Measurements from ENCODE around the gene AKAP7.

The AKAP7 gene

GRCh38 chr6:131134220-131134979 is 867 bp upstream of the AKAP7 start:
- H3K4me3 ChIP-seq (ENCODE audit: insufficient read length, low read depth) = peak overlapping the region; percentile 57
- peaks cover 14% of the 10 kb centered on the region for H3K27me3 ChIP-seq (ENCODE audit: insufficient read depth, insufficient read length)
- H3K9me3 ChIP-seq (ENCODE audit: insufficient read depth, low read length) = no peaks in the 10 kb centered on the region
- peak overlapping the region; percentile 89 for H3K9ac ChIP-seq (ENCODE audit: insufficient read length, low read depth)
- DNase-seq (ENCODE audit: low read depth, low spot score) = no peak
- no peaks in the 10 kb centered on the region for H3K36me3 ChIP-seq (ENCODE audit: insufficient read depth, insufficient read length, low read length)
- TF ChIP-seq SUZ12 (IDR thresholded peaks at IDR 0.05; ENCODE audit: extremely low read depth, insufficient read depth, insufficient read length) (no peak), ZNF274 (IDR thresholded peaks at IDR 0.05; ENCODE audit: low read depth, low read length) (no peak), YY1 (IDR thresholded peaks at IDR 0.05; ENCODE audit: insufficient read depth, insufficient read length) (no peak)
- H3K4me1 ChIP-seq (ENCODE audit: insufficient read depth, insufficient read length) = peaks cover 3% of the 10 kb centered on the region

DNA sequence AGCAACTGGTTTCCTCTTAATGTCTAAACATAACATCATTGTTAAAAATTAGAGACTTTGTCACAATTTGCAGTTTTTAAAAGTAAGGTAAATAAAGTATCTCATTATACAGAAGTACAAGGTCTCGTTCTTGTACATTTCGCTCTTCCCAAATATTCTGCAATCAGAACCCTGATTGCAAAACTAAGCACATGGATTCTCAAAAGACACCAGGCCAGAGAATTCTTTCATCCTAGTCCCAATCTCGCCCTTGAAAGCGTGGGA is 355 bp upstream of the AKAP7 start:
- no peaks in the 10 kb centered on the region for H3K9me3 ChIP-seq (ENCODE audit: insufficient read depth, low read length)
- H3K36me3 ChIP-seq (ENCODE audit: insufficient read depth, insufficient read length, low read length) = no peaks in the 10 kb centered on the region
- peaks cover 3% of the 10 kb centered on the region for H3K4me1 ChIP-seq (ENCODE audit: insufficient read depth, insufficient read length)
- TF ChIP-seq SUZ12 (IDR thresholded peaks at IDR 0.05; ENCODE audit: extremely low read depth, insufficient read depth, insufficient read length) (no peak), ZNF274 (IDR thresholded peaks at IDR 0.05; ENCODE audit: low read depth, low read length) (no peak), YY1 (IDR thresholded peaks at IDR 0.05; ENCODE audit: insufficient read depth, insufficient read length) (no peak)
- DNase-seq (ENCODE audit: low read depth, low spot score) = no peak
- peak overlapping the region; percentile 89 for H3K9ac ChIP-seq (ENCODE audit: insufficient read length, low read depth)
- peak overlapping the region; percentile 57 for H3K4me3 ChIP-seq (ENCODE audit: insufficient read length, low read depth)
- peaks cover 14% of the 10 kb centered on the region for H3K27me3 ChIP-seq (ENCODE audit: insufficient read depth, insufficient read length)

GRCh38 chr6:131136021-131136786 is 937 bp downstream of the AKAP7 start:
- no peak for DNase-seq (ENCODE audit: low read depth, low spot score)
- H3K4me3 ChIP-seq (ENCODE audit: insufficient read length, low read depth) = peak overlapping the region; percentile 57
- peaks cover 3% of the 10 kb centered on the region for H3K4me1 ChIP-seq (ENCODE audit: insufficient read depth, insufficient read length)
- no peaks in the 10 kb centered on the region for H3K9me3 ChIP-seq (ENCODE audit: insufficient read depth, low read length)
- peak overlapping the region; percentile 89 for H3K9ac ChIP-seq (ENCODE audit: insufficient read length, low read depth)
- TF ChIP-seq SUZ12 (IDR thresholded peaks at IDR 0.05; ENCODE audit: extremely low read depth, insufficient read depth, insufficient read length) (no peak), YY1 (IDR thresholded peaks at IDR 0.05; ENCODE audit: insufficient read depth, insufficient read length) (no peak), ZNF274 (IDR thresholded peaks at IDR 0.05; ENCODE audit: low read depth, low read length) (no peak)
- no peaks in the 10 kb centered on the region for H3K36me3 ChIP-seq (ENCODE audit: insufficient read depth, insufficient read length, low read length)
- peaks cover 14% of the 10 kb centered on the region for H3K27me3 ChIP-seq (ENCODE audit: insufficient read depth, insufficient read length)

GRCh38 chr6:131139599-131139998 is 4.3 kb downstream of the AKAP7 start:
- DNase-seq (ENCODE audit: low read depth, low spot score) = no peak

DNA sequence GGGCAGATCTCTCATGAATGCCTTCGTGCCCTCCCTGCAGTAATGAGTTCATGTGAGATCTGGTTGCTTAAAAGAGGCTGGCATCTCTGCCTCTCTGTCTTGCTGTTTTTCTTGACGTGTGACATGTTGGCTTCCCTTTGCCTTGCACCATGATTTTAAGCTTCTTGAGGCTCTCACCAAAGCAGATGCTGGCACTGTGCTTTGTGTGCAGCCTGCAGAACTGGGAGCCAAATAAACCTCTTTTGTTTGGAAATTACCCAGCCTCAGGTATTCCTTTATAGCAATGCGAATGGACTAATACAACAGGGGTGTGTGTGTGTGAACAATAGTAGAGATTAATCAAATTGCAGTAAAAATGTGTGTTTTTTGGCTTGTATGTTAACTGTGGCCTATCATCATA is 8.1 kb downstream of the AKAP7 start:
- H3K36me3 ChIP-seq (ENCODE audit: insufficient read depth, insufficient read length, low read length) = peaks cover 5% of the 10 kb centered on the region
- H3K4me1 ChIP-seq (ENCODE audit: insufficient read depth, insufficient read length) = no peaks in the 10 kb centered on the region
- no peak overlapping the region for H3K9ac ChIP-seq (ENCODE audit: insufficient read length, low read depth)
- DNase-seq (ENCODE audit: low read depth, low spot score) = no peak
- TF ChIP-seq ZNF274 (IDR thresholded peaks at IDR 0.05; ENCODE audit: low read depth, low read length) = no peak
- no peak for TF ChIP-seq SUZ12 (IDR thresholded peaks at IDR 0.05; ENCODE audit: extremely low read depth, insufficient read depth, insufficient read length)
- no peak for TF ChIP-seq YY1 (IDR thresholded peaks at IDR 0.05; ENCODE audit: insufficient read depth, insufficient read length)
- H3K9me3 ChIP-seq (ENCODE audit: insufficient read depth, low read length) = peaks cover 16% of the 10 kb centered on the region; the same call in 1 of the 2 replicates
- no peaks in the 10 kb centered on the region for H3K27me3 ChIP-seq (ENCODE audit: insufficient read depth, insufficient read length)
- H3K4me3 ChIP-seq (ENCODE audit: insufficient read length, low read depth) = no peak overlapping the region

More at GRCh38 chr6:131139599-131139998, 4.3 kb downstream of the AKAP7 start:
- Histone ChIP-seq H3K4me3 (ENCODE audit: insufficient read length, low read depth) (no peak overlapping the region), H3K4me1 (ENCODE audit: insufficient read depth, insufficient read length) (no peaks in the 10 kb centered on the region), H3K9ac (ENCODE audit: insufficient read length, low read depth) (no peak overlapping the region), H3K9me3 (ENCODE audit: insufficient read depth, low read length) (peaks cover 16% of the 10 kb centered on the region; the same call in 1 of the 2 replicates), H3K27me3 (ENCODE audit: insufficient read depth, insufficient read length) (peaks cover 14% of the 10 kb centered on the region), H3K36me3 (ENCODE audit: insufficient read depth, insufficient read length, low read length) (no peaks in the 10 kb centered on the region)
- TF ChIP-seq ZNF274 (IDR thresholded peaks at IDR 0.05; ENCODE audit: low read depth, low read length) (no peak), YY1 (IDR thresholded peaks at IDR 0.05; ENCODE audit: insufficient read depth, insufficient read length) (no peak), SUZ12 (IDR thresholded peaks at IDR 0.05; ENCODE audit: extremely low read depth, insufficient read depth, insufficient read length) (no peak)

DNA sequence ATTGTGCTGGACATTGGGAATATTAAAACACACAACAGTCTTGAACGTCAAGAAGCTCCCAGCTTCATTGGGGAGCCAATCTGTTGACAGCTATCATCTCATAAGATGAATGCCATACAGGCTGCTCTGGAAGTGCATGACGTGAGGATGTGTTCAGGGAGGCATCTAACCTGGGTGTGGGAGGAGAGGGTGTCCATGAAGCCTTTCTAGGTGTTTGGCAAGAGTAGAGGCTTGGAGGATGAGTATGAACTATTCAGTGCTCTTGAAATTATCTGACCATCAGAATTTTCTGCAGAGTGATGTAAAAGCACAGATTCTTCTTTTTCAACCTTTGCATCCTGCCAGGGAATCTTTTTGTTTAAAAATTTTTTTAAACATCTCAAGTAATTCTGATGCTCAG is 11.6 kb downstream of the AKAP7 start:
- TF ChIP-seq ZNF274 (IDR thresholded peaks at IDR 0.05; ENCODE audit: low read depth, low read length) = no peak
- no peak for TF ChIP-seq YY1 (IDR thresholded peaks at IDR 0.05; ENCODE audit: insufficient read depth, insufficient read length)
- no peak for TF ChIP-seq SUZ12 (IDR thresholded peaks at IDR 0.05; ENCODE audit: extremely low read depth, insufficient read depth, insufficient read length)
- H3K27me3 ChIP-seq (ENCODE audit: insufficient read depth, insufficient read length) = no peaks in the 10 kb centered on the region
- DNase-seq (ENCODE audit: low read depth, low spot score) = no peak
- H3K36me3 ChIP-seq (ENCODE audit: insufficient read depth, insufficient read length, low read length) = peaks cover 5% of the 10 kb centered on the region
- H3K4me3 ChIP-seq (ENCODE audit: insufficient read length, low read depth) = no peak overlapping the region
- peaks cover 16% of the 10 kb centered on the region; the same call in 1 of the 2 replicates for H3K9me3 ChIP-seq (ENCODE audit: insufficient read depth, low read length)
- no peaks in the 10 kb centered on the region for H3K4me1 ChIP-seq (ENCODE audit: insufficient read depth, insufficient read length)
- no peak overlapping the region for H3K9ac ChIP-seq (ENCODE audit: insufficient read length, low read depth)

DNA sequence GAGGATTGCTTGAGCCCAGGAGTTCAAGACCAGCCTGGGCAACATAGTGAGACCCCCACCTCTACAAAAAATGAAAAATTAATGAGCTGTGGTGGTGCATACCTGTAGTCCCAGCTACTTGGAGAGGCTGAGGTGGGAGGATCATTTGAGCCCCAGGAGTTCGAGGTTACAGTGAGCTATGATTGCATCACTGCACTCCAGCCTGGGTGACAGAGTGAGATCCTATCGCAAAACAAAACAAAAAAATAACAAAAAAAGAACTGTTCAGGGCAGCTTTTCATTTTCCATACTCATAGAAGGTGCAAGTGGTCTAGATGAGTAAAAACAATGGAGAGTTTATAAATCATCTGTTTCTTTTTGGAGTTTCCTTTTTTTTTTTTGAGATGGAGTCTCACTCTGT is 21.1 kb downstream of the AKAP7 start:
- Histone ChIP-seq H3K27me3 (ENCODE audit: insufficient read depth, insufficient read length) (no peaks in the 10 kb centered on the region), H3K4me1 (ENCODE audit: insufficient read depth, insufficient read length) (no peaks in the 10 kb centered on the region), H3K36me3 (ENCODE audit: insufficient read depth, insufficient read length, low read length) (no peaks in the 10 kb centered on the region), H3K9ac (ENCODE audit: insufficient read length, low read depth) (no peak overlapping the region), H3K9me3 (ENCODE audit: insufficient read depth, low read length) (no peaks in the 10 kb centered on the region), H3K4me3 (ENCODE audit: insufficient read length, low read depth) (no peak overlapping the region)
- no peak for DNase-seq (ENCODE audit: low read depth, low spot score)
- TF ChIP-seq YY1 (IDR thresholded peaks at IDR 0.05; ENCODE audit: insufficient read depth, insufficient read length) = no peak
- no peak for TF ChIP-seq SUZ12 (IDR thresholded peaks at IDR 0.05; ENCODE audit: extremely low read depth, insufficient read depth, insufficient read length)
- no peak for TF ChIP-seq ZNF274 (IDR thresholded peaks at IDR 0.05; ENCODE audit: low read depth, low read length)
